HG02970 (cell line): ENCODE measurements around the gene UBE2D2.
"Not testable (repeated sequence)": the region's sequence is repeated elsewhere in the genome, so short reads cannot be mapped to it uniquely, and the experiment has no call there.

Experiments
- ATAC-seq: cut with Tn5 transposase; IDR thresholded peaks from one replicate; pipeline ENCODE4 v1.9.1; 2021; ENCODE audit warnings: mild to moderate bottlenecking, moderate library complexity, moderate number of reproducible peaks; ENCODE audit not compliant: unreplicated experiment, low FRiP score

Gene UBE2D2

GRCh38 chr5:139546593-139546992, 14.5 kb upstream of the UBE2D2 start:
- not testable (repeated sequence) for ATAC-seq

DNA sequence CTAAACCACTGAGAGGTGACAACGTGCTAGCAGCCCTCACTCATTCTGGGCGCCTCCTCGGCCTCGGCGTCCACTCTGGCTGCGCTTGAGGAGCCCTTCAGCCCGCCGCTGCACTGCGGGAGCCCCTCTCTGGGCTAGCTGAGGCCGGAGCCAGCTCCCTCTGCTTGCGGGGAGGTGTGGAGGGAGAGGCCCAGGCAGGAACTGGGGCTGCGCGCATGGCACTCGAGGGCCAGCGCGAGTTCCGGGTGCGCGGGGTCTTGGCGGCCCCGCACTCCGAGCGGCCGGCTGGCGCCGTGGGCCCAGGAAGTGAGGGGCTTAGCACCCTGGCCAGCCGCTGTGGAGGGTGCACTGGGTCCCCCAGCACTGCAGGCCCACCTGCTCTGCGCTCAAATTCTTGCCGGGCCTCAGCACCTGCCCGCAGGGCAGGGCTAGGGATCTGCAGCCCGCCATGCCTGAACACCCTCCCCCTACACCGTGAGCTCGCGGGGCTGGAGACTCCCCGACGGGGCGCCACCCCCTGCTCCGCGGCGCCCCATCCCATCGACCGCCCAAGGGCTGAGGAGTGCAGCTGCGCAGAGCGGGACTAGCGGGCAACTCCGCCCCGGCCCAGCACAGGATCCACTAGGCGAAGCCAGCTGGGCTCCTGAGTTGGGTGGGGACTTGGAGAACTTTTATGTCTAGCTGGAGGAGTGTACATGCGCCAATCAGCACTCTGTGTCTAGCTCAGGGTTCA, 11.8 kb upstream of the UBE2D2 start:
- no peak for ATAC-seq

DNA sequence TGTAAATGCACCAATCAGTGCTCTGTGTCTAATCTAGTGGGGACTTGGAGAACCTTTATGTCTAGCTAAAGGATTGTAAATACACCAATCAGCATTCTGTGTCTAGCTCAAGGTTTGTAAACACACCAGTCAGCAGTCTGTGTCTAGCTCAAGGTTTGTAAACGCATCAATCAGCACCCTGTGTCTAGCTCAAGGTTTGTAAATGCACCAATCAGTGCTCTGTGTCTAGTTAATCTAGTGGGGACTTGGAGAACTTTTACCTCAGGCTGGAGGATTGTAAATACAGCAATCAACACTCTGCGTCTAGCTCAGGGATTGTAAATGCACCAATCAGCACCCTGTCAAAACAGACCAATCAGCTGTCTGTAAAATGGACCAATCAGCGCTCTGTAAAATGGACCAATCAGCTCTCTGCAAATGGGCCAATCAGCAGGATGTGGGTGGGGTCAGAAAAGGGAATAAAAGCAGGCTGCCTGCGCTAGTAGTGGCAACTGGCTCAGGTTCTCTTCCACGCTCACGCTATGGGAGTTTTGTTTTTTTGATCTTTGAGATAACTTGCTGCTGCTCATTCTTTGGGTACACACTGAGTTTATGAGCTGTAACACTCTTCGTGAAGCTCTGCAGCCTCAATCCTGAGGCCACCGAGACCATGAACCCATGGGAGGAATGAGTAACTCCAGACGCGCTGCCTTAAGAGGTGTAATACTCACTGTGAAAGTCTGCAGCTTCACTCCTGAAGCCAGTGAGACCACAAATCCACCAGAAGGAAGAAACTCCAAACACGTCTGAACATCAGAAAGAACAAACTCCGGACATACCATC, 10.9 kb upstream of the UBE2D2 start:
- ATAC-seq: not testable (repeated sequence)

GRCh38 chr5:139551191-139551889, 9.8 kb upstream of the UBE2D2 start:
- ATAC-seq: no peak

DNA sequence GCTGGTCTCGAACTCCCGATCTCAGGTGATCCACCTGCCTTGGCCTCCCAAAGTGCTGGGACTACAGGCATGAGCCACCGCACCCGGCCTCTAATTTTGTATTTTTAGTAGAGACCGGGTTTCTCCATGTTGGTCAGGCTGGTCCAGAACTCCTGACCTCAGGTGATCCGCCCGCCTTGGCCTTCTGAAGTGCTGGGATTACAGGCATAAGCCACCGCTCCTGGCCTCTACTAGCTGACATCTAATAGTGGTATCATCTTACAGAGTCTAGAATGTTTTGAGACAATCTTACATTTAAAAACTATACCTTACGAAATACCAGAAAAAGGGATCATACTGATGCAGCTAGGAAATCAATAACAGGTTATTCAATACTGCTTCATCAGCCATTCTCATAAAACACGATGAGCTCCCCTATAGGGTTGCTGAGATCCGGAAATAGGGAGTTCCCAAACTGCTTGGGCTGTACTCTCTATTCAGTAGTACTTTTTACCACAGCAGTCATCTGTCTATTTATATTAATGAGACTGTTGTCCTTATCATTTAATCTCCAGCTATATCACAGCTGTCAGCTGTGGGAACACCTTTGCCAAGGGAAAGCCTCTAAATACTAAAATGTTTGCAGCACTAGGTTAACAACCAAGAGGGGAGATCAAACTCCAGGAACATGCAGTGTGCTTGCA, 8.1 kb upstream of the UBE2D2 start:
- no peak for ATAC-seq

DNA sequence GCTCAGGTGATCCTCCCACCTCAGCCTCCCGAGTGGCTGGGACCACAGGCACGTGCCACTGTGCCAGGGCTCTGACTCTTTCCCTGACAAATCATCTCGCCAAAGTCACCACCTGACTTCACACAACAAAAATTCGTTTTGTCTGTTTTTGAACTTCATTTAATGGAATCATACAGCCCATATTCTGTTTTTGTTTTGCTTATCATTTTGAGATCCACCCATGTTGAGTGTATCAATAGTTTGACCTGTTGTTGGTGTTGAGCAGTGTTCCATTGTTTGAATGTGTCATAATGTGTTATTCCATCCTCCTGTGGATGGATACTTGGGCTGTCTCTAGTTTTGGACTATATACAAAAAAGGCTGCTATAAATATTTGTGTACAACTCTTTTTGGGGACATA, 6.9 kb upstream of the UBE2D2 start:
- no peak for ATAC-seq

DNA sequence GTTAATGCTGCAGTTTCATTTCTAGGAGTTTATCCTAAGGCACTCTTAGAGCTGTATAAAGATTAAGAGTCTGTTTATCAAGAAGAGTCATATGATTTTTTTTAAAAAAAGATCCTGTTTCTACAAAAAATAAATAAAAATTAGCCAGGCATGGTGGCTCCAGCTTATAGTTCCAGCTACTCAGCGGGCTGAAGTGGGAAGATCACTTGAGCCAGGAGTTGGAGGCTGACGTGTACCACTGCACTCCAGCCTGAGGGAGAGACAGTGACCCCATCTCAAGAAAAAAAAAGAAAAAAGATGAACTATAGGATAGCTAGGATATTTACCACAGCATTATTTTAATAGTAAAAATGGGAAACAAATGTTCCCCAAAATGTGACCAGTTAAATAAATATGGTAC, 3.3 kb upstream of the UBE2D2 start:
- ATAC-seq: no peak

DNA sequence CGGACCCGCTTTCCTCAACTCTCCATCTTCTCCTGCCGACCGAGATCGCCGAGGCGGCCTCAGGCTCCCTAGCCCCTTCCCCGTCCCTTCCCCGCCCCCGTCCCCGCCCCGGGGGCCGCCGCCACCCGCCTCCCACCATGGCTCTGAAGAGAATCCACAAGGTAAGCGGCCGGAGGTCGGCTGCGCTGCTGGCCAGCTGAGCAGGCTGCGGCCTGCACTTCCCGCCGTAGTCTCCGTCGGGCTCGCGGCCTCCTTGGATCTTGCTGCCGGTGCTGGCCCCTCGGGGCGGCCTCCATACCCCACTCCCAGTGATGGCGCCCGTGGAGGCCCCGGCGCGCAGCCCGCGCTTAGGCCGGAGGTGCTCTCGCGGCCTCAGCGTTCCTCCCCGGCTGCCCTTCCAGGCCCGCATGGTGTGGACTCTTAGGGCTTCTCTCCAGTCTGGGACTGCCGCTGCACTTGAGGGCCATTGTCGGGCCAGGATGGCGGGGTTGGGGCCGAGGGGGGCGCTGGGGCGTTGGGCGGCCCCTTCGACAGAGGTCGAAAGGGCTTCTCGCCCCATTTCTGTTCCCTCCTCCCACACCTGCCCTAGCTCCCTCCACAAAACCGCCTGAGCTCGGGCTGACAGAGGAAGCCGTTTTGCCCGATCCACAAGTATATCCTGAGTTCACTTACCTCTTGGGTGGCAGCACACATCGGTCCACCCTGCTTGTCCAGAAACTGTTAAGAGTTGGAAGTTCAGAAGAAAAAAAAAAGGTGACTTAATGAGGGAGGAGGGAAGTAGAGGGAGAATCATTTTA, 714 bp downstream of the UBE2D2 start:
- ATAC-seq: peak; percentile 24

DNA sequence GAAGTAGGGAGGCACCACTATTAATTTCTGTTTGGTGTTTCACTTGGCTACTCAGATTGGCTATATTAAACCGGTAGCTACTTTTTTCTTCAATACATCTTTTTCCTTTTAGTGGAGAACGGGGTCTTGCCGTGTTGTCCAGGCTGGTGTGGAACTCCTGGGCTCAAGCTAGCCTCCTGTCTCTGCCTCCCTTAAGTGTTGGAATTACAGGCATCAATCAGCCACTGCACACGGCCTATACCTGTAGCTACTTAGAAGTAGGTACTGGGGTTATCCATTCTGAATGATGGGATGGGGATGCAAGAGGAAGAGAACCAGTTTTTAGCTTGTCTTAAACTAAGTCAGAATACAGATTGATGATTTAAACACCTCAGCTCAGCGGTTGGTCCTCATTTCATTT, 1.7 kb downstream of the UBE2D2 start:
- no peak for ATAC-seq

DNA sequence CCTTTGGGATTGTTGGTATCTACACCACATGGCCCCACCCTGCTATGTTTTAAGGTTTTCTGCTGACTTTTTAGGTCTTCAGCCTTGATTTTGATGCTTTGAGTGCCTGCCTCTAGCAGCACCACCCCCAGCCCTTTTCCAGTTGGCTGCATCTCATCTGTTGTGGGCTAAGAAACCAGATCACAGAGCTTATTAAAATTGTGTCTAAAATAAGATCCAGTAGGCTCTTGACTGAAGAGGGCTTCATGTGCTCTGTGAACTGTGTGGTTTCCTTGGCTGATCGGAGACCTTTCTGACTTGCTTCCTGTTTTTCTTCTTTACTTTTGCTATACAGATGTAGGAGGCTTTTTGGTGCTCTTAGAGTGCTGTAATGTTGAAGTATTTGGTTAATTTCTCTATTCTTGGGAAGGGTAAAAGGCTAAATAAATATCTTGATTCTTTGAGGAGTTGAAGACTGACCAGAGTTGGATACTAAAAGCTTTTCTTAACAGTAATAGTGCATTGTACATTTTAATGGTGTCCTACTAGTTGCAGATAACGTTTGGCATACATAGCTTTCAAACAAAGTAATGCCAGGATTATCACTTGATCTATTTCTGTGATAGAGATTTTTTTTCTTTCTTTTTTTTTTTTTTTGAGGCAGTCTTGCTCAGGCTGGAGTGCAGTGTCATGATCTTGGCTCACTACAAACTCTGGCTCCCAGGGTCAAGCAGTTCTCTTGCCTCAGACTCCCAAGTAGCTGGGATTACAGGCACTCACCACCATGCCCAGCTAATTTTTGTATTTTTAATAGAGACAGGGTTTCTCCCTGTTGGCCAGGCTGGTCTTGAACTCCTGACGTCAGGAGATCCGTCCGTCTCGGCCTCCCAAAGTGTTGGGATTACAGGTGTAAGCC, 4.5 kb downstream of the UBE2D2 start:
- no peak for ATAC-seq

DNA sequence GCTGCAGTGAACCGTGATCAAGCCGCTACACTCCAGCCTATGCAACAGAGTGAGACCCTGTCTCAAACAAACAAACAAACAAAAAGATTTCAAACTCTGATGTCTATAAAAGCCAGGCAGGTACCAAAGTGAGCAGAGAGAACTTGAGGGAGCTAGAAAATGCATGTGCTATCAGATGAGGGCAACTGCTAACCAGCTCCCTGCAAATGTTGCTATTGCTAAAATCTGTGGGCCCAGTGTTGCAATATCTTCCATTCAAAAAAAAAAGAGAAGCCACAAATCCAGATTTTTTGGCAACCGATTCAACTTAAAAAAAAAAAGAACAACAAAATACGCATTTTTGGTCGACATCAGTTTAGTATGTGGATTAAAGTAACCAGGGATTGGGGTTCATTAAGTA, 5.5 kb downstream of the UBE2D2 start:
- no peak for ATAC-seq

DNA sequence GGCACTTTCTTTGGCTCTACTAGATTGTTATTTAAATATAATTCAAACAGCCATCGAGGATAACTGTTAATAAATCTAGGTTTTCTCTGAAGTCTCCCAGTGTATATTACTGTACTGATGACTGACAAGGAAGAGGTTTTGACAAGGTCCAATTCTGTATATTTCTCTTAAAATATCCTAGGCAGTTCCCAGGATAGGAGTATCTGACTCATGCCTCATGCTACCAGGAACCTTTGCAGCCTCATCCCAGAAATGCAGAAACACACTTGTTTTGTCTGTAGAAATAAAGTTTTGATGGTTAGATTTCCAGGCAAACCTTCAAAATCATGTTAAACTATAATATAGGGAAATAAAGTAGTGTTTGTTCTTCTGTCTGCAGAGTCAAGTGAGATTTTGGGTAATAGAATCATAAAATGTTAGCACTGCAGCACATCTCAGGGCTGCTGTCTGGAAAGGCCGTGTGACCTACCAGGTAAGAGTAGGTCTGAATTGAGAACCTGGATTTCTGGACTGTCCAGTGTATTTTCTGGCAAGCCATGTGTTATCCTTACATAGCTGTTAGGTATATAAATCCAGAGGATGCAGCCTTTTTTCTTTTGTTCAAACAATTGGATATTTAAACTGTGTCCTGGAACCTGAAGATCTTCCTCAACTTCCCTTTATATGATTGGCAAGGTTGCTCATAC, 8.3 kb downstream of the UBE2D2 start:
- ATAC-seq: no peak

- no peak for ATAC-seq
Measured at GRCh38 chr5:139571543-139571942, 10.4 kb downstream of the UBE2D2 start.

- no peak for ATAC-seq
Measured at GRCh38 chr5:139571966-139572365, 10.8 kb downstream of the UBE2D2 start.

DNA sequence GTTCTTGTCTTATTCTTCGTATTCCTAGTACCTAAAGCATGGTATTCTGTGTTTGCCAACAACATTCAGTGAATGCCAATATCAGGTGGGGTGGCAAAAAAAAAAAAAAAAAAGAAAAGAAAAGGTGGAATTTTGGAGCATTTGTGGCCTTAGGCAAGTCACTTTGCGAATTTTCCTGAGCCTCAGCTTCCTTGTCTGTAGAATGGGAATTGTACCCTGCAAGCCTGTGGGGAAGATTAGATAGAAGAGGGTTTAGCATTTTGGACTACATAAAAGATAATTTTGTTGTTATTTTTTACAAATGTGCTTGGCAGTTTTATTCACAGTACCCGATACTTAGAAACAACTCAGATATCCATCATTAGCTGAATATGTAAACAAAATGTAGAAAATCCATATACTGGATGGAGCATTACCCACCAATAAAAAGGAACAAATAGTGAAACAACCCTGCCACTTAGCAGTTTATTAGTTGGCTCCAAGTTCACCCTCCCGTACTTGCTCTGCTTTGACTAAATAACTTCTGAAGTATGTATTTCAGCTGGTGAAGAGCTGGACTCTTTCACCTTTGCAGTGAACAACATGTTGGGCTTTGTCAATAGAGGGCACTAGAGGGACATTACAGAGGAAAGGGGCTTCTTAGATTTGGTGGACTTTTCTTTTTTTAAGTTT, 13.6 kb downstream of the UBE2D2 start:
- no peak for ATAC-seq

- no peak for ATAC-seq
Measured at GRCh38 chr5:139575313-139575646, 14.1 kb downstream of the UBE2D2 start.

DNA sequence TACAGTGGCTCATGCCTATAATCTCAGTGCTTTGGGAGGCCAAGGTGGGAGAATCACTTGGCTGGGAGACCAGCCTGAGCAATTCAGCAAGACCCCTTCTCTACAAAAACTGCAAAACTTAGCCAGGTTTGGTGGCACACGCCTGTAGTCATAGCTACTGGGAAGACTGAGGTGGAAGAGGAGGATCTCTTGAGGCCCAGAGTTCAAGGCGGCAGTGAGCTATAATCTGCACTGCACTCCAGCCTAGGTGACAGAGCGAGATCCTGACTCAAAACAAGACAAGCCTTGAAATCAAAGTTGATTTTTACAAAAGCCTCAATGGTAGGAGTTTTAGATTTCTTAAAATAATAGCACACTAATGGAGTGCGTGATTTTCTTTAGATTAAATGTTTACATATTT, 14.6 kb downstream of the UBE2D2 start:
- no peak for ATAC-seq

GRCh38 chr5:139577689-139578290, 16.7 kb downstream of the UBE2D2 start:
- peak; percentile 4 for ATAC-seq
